Inflammatory macrophage treated with lipopolysaccharide for 1 hour (primary cell): ENCODE results near the gene LDAF1.
"Not testable (repeated sequence)": the region's sequence is repeated elsewhere in the genome, so short reads cannot be mapped to it uniquely, and the experiment has no call there.

Experiments
- DNase-seq, 2 donors: peaks; one replicate each; pipeline ENCODE4 v3.0.0-alpha.2; 2020 to 2022

Gene LDAF1

DNA sequence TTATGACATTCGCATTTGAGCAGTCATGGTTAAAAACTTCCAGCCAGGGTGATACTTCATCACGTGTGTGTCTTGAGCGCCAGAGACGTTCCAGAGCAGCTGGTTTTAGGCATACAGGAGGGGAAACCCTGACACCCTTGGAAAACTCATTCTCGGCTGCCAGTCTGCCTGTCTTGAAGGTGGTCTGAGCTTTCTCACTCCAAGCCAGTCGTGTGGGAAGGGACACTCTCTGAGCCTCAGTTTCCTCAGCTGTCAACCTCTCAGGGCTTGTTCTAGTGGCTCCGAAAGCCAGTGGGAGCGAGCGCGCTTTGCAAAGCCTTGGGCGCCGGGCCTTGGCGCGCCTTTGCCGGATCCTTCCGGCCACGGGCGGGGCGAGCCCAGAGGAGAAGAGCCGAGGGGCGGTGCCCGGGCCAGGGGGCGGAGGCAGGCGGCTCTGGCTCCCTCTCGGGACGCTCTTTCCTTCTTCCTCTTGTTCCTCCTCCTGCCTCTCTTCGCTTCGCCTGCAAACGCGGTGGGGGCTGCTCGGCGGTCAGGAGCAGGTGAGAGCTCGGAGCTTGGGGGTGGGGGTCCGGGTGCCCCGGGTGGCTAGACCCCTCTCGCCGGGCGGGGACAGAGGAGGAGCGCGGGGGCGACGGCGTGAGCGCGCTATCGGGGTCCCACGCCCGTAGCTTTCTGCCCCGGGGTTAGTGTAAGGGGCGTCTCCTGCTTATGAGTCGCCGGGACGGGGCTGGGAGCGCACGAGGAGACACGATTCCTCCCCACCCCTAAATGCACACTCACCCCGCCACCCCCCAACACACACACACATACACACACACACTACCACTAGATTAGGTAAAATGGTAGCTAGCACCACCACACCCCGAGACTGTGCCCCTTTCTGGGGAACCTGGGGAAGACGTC is at the start of gene LDAF1:
Gene LDAF1 (plus strand): TSS at position 467 of the 903 bp plus-strand sequence. CDS start 2,509 bp downstream, outside the sequence.
- peak; percentile 72 to 89 for DNase-seq

DNA sequence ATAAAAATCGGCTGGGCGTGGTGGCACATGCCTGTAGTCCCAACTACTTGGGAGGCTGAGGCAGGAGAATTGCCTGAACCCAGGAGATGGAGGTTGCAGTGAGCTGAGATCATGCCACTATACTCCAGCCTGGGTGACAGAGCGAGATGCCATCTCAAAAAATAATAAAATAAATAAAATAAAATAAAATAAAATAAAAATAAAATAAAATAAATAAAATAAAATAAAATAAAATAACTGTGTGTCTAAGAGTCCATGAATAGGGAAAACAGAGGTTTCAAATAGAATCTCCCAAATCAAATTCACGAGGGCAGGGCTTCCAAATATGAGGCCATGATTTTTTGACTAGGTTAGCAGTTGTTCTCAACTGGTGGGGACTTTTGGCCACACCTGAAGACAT is 42.9 kb upstream of the LDAF1 start:
- DNase-seq, result not testable (repeated sequence)

- peak; percentile 30 to 38 for DNase-seq
These were observed 42.3 kb upstream of the LDAF1 start for GRCh38 chr16:21116148-21116693.

GRCh38 chr16:21117567-21117966 is 40.9 kb upstream of the LDAF1 start:
- no peak for DNase-seq

- DNase-seq, result no peak
These were observed 37.4 kb upstream of the LDAF1 start for GRCh38 chr16:21120976-21121520.

DNA sequence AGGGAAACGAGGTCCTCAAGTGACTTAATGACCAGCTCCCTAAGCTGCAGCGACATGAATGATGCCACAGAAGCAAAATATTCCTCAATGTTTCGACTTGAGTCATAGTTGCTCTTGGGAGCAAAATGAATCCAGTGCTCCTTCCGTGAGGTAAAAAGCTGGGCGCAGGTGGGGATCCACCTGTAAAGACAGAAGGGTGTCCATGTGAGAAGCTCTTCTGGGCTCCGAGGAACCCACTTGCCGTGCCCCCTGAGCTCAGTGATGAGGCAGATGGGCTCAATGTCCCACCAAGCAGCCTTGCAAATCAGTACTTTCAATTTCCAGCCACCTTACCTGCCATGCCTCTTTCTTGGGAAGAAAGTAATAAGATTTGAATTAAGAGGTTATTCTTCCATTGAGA is 33.3 kb upstream of the LDAF1 start:
- DNase-seq, result no peak

DNA sequence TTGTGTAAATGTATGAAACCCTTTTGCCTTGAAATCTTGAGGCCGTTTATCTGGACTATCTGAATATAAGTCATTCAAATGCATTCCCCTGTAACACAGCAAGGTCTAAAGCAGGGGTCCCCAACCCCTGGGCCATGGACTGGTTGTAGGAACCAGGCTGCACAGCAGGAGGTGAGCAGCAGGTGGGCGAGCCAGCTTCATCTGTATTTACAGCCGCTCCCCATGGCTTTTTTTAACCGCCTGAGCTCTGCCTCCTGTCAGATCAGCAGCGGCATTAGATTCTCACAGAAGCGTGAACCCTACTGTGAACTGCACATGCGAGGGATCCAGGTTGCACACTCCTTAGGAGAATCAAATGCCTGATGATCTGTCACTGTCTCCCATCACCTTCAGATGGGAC is 32.0 kb upstream of the LDAF1 start:
- no peak for DNase-seq

DNA sequence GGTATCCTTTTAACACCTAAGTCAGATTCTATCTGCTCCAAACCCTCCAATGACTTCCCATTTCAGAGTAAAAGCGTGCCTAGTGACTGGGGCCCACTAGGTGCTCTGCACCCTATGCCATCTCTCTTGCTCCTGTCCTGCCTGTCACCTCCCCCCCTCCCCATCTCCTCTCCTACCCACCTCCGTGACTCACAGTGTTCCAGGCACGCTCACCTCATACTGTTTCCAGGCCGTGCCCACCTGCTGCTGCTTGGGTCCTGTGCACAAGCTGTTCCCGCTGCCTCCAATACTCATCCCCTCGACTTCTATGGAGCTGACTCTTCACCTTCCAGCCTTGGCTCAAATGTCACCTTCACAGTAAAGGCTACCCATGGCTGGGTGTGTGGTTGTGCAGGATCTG is 29.5 kb upstream of the LDAF1 start:
- DNase-seq, result no peak

GRCh38 chr16:21130811-21131210 is 27.7 kb upstream of the LDAF1 start:
- DNase-seq, result no peak

DNA sequence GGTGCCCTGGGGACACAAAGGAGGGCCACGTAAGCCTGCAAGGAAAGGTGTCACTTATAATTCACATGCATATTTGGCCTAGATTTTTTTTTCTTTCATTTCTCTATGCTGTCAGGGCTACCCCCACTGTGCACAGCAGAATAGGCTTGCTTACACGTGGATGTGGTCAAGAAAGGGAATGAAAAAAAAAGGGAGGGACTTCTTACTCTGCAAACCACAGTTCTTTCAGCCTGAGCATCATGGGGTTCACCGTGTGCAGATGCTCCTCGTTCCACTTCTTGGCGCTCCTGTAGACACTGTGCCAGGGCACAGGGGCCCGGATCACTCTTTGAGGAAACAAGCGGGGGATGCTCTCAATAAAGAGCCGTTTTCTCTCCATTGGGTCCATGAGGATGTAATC is 24.4 kb upstream of the LDAF1 start:
- DNase-seq, result no peak

- no peak for DNase-seq
These were observed 12.7 kb upstream of the LDAF1 start for GRCh38 chr16:21145738-21146137.

- peak; percentile 51 to 67 for DNase-seq
These were observed 8.0 kb upstream of the LDAF1 start, which contains the start of gene DNAH3 for GRCh38 chr16:21150375-21151001. TSS of gene DNAH3 (minus strand) at chr16:21150846. CDS start at chr16:21150319, 527 bp downstream.

GRCh38 chr16:21152160-21153030 is 6.1 kb upstream of the LDAF1 start:
- DNase-seq, result not testable (repeated sequence)

GRCh38 chr16:21153124-21153729 is 5.2 kb upstream of the LDAF1 start:
- not testable (repeated sequence) for DNase-seq

DNA sequence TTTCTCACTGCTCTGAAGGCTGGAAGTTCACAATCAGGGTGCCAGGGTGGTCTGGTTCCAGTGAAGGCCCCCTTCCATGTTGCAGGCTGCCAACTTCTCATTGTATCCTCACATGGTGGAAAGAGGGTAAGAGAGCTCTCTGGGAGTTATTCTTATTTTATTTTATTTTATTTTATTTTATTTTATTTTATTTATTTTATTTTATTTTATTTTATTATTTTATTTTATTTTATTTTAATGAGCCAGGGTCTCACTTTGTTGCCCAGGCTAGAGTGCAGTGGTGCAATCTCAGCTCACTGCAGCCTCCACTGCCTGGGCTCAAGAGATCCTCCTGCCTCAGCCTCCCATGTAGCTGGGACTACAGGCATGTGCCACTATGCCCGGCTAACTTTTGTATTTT is 2.5 kb upstream of the LDAF1 start:
- DNase-seq, result not testable (repeated sequence)

GRCh38 chr16:21156767-21157467 is 1.6 kb upstream of the LDAF1 start:
- peak; percentile 12 to 48 for DNase-seq

DNA sequence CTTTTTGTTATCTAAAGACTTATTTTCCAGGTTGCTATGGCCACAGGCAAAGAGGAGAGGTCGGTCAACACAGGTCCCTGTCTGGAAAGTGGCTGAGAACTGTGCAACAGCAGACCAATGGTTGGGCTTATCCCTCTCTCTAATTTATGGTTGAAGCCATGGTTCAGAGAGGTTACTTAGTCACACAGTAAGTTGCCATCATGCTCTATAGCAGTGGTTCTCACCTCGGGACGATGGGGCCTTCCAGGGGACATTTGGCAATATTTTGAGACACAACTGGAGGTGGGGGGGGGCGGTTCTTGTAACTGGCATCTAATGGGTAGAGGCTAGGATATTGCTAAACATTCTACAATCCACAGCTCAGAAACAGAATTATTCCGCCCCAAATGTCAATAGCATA is 842 bp upstream of the LDAF1 start:
- no peak for DNase-seq

- peak; percentile 39 to 60 for DNase-seq
These were observed 942 bp downstream of the LDAF1 start for GRCh38 chr16:21159281-21159951.

DNA sequence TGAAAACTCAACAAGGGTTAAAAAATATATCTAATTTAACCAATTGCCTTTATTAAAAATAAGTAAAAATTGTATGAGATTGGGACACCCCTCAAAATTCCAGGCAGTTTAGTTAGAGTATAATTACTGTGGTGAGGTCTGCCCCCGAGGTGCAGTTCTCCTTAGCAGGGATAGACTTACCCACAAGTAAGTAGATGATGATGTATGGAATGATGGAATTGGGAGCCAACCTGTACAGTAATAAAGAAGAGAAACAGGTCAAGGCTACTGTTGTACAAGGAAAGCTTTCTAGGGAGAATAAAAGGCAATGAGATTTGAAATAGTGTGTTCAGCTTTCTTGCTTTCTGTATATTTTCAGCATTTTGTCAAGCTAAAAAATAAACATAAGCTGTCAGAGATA is 1.8 kb downstream of the LDAF1 start:
- DNase-seq, result no peak

DNA sequence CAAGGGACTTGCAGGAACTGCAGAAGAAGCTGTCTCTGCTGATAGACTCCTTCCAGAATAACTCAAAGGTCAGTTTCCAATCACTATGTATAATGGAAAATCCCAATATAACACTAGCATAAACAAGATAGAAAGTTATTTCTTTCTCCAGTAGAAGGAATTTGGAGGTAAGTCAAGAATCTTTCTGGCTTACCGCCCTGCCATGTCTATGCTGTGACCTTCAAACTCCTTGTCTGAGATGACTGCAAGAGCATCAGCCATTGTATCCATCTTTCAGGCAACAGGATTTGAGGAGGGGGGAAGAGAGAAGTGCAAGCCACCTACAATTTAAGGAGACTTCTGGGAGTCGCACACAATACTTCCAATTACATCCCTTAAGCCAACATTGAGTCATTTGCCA is 2.7 kb downstream of the LDAF1 start:
- no peak for DNase-seq

DNA sequence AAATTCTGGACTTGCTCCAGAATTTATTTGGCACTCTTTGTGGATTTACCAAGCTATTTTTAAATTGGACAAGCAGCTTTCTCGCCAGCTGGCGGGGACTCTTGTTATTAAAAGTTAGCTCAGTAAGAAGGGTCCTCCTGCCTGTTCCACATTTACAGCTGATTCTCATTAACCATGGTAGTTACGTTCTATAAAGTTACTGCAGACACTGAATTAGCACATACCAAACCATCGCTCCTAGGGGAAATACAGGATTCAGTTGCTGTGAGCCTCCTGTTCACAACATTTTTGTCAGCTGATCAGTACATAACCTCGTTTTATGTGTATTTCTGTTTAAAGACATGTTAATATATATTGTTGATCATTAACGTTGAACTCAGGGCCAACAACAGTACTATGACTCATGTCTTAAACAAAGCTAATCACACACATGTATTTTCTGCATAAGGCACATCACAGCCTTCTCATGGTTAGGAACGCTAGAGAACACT is 4.2 kb downstream of the LDAF1 start:
- DNase-seq, result no peak
